ENCODE results near the gene TMSB10.
A peak's percentile ranks its signal among the peaks of the same experiment; 100 is the strongest.

Gene TMSB10

DNA sequence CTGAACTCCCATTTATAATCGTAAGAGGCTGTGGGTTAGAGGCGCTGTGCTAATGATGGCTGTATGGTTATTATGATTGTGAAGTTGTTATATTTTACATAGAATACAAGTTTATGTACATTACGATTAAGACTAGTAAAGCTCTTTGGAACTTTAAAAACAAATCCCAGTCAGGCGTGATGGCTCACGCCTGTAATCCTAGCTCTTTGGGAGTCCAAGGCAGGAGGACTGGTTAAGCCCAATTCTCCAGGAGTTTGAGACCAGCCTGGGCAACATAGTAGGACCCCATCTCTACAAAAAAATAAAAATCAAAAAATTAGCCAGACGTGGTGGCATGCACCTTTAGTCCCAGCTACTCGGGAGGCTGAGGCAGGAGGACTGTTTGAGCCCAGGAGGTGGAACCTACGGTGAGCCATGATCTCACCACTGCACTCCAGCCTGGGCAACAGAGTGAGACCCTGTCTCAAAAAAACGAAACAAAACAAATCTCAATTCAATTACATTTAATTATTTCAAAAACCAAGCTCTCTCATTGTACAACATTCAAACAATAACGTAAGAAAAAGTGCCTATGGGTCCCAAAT is 41.6 kb downstream of the TMSB10 start:
- Histone ChIP-seq H3K27ac (ENCODE audit: insufficient read depth in 1 of 2, low read depth in 1 of 2, low read length in 2 of 2, poor library complexity in 1 of 2, severe bottlenecking in 2 of 2) (peak overlapping the region in 1 of 2 experiments; percentile 69), H3K27me3 (replicated peaks in 2 of 5; ENCODE audit: control insufficient read depth in 4 of 5, insufficient read depth in 5 of 5, low read length in 4 of 5) (no peaks in the 10 kb centered on the region), H3K4me3 (ENCODE audit: control insufficient read depth in 1 of 7, extremely low read depth in 1 of 7, insufficient read depth in 4 of 7, low read depth in 2 of 7, low read length in 6 of 7) (peak overlapping the region in 1 of 7 experiments; percentile 60), H3K36me3 (ENCODE audit: control insufficient read depth in 4 of 4, insufficient read depth in 4 of 4, low read length in 3 of 4) (no peaks in the 10 kb centered on the region), H3K4me1 (ENCODE audit: control extremely low read depth in 1 of 4, control insufficient read depth in 4 of 4, insufficient read depth in 4 of 4, low read length in 3 of 4) (peaks cover 6 to 25% (median 21%) of the 10 kb centered on the region in 4 experiments), H3K9me3 (ENCODE audit: control extremely low read depth in 1 of 5, control insufficient read depth in 4 of 5, insufficient read depth in 2 of 5, low read depth in 1 of 5, low read length in 4 of 5) (no peaks in the 10 kb centered on the region)
- 80% methylated on average over 6 of the region's 10 CpGs for WGBS (ENCODE audit: insufficient coverage)
- no peak for DNase-seq
- ChIA-PET POLR2A (interaction anchor here (0.8 to 1.7 kb wide), 4 partner anchors 20 to 41 kb away, joined by 3 to 5 read pairs (median 4); partner anchors contain the start of gene TMSB10), CTCF (interaction anchor here (0.8 to 4.1 kb wide), 11 partner anchors 9 to 68 kb away, joined by 3 to 31 read pairs (median 5); no protein-coding TSS in a partner anchor)

DNA sequence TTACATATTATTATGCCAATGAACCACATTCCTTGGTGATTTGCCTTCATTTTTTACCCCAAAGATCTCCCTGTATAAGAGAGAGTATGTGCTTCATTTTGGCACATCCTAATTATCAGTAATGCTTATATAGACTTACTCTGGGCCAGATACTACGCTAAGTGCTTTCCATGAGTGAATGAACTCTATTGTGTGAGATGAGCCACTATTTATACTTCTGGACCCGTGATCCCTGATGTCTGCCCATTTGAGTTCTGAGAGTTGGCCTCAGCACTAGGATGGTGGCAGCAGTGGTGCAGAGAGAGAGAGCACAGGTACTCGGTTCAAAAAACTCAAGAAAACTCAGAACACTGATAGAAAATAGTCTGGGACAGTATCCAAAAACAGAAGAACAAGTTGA is 48.1 kb downstream of the TMSB10 start:
- H3K9me3 ChIP-seq (ENCODE audit: control extremely low read depth in 1 of 5, control insufficient read depth in 4 of 5, insufficient read depth in 2 of 5, low read depth in 1 of 5, low read length in 4 of 5) = no peaks in the 10 kb centered on the region
- no peak for DNase-seq
- H3K4me1 ChIP-seq (ENCODE audit: control extremely low read depth in 1 of 4, control insufficient read depth in 4 of 4, insufficient read depth in 4 of 4, low read length in 3 of 4) = no peaks in the 10 kb centered on the region
- ChIA-PET POLR2A (no interaction called here), CTCF (interaction anchor here (1.0 to 1.7 kb wide), 2 partner anchors 9 to 25 kb away, joined by 3 to 4 read pairs; no protein-coding TSS in a partner anchor)
- no peaks in the 10 kb centered on the region for H3K36me3 ChIP-seq (ENCODE audit: control insufficient read depth in 4 of 4, insufficient read depth in 4 of 4, low read length in 3 of 4)
- WGBS (ENCODE audit: insufficient coverage) = 100% methylated on average over 3 of the region's 3 CpGs
- no peaks in the 10 kb centered on the region for H3K27me3 ChIP-seq (replicated peaks in 2 of 5; ENCODE audit: control insufficient read depth in 4 of 5, insufficient read depth in 5 of 5, low read length in 4 of 5)
- H3K27ac ChIP-seq (ENCODE audit: insufficient read depth in 1 of 2, low read depth in 1 of 2, low read length in 2 of 2, poor library complexity in 1 of 2, severe bottlenecking in 2 of 2) = no peak overlapping the region
- H3K4me3 ChIP-seq (ENCODE audit: control insufficient read depth in 1 of 7, extremely low read depth in 1 of 7, insufficient read depth in 4 of 7, low read depth in 2 of 7, low read length in 6 of 7) = no peak overlapping the region

DNA sequence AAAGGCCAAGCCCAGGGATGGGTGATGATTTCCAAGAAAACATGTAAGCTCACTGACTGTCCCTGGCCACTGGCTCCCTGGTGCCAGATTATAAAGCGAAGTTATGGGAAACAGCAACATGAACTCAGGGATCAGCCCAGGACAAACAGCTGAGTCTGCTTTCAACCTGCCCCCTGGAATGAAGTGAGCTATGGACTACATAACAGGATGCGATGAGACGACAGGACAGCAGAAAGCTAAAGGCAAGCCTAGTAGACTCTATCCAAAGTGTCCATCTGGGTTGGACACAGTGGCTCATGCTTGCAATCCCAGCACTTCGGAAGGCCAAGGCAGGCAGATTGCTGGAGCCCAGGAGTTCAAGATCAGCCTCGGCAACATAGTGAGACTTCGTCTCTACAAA is 48.9 kb downstream of the TMSB10 start:
- ChIA-PET POLR2A (interaction anchor here (0.5 kb wide), 1 partner anchor 41 kb away, joined by 5 read pairs; no protein-coding TSS in a partner anchor), CTCF (interaction anchor here (1.0 to 1.7 kb wide), 3 partner anchors 10 to 28 kb away, joined by 3 to 4 read pairs (median 3); no protein-coding TSS in a partner anchor)
- WGBS (ENCODE audit: insufficient coverage) = 100% methylated on average over 5 of the region's 6 CpGs
- no peak for DNase-seq
- Histone ChIP-seq H3K36me3 (ENCODE audit: control insufficient read depth in 4 of 4, insufficient read depth in 4 of 4, low read length in 3 of 4) (no peaks in the 10 kb centered on the region), H3K27me3 (replicated peaks in 2 of 5; ENCODE audit: control insufficient read depth in 4 of 5, insufficient read depth in 5 of 5, low read length in 4 of 5) (no peaks in the 10 kb centered on the region), H3K4me1 (ENCODE audit: control extremely low read depth in 1 of 4, control insufficient read depth in 4 of 4, insufficient read depth in 4 of 4, low read length in 3 of 4) (no peaks in the 10 kb centered on the region), H3K9me3 (ENCODE audit: control extremely low read depth in 1 of 5, control insufficient read depth in 4 of 5, insufficient read depth in 2 of 5, low read depth in 1 of 5, low read length in 4 of 5) (no peaks in the 10 kb centered on the region), H3K27ac (ENCODE audit: insufficient read depth in 1 of 2, low read depth in 1 of 2, low read length in 2 of 2, poor library complexity in 1 of 2, severe bottlenecking in 2 of 2) (no peak overlapping the region), H3K4me3 (ENCODE audit: control insufficient read depth in 1 of 7, extremely low read depth in 1 of 7, insufficient read depth in 4 of 7, low read depth in 2 of 7, low read length in 6 of 7) (no peak overlapping the region)
